CD14-positive monocyte (primary cell): Measurements from ENCODE around the gene COL12A1. TPM values are rescaled to one million over a fixed set of nuclear protein-coding genes. Genes with fewer than 3 reads are reported as not detected.

Source experiments
- DNase-seq, 3 donors: peaks; one replicate each; pipeline ENCODE4 v3.0.0-alpha.2; 2011 to 2022
- H2AFZ ChIP-seq: 2 replicates; pipeline ENCODE4 v1.6.0; 2012; ENCODE audit warnings: mild to moderate bottlenecking, low read depth, low read length, inconsistent platforms; ENCODE audit not compliant: insufficient read depth, poor library complexity, severe bottlenecking
- H3K27ac ChIP-seq, 2 donors: 1 replicate in 1 of 2; 2 replicates in 1 of 2; pipeline ENCODE4 v1.5.1; 2012 to 2013; ENCODE audit warnings: low read length in 2 of 2, control low read depth in 1 of 2, inconsistent platforms in 1 of 2, low read depth in 1 of 2, mild to moderate bottlenecking in 1 of 2
- H3K27me3 ChIP-seq, 2 donors: one replicate each; pipeline versions ENCODE4 v1.6.0 to v1.6.1; 2011 to 2013; ENCODE audit warnings: low read length in 2 of 2; ENCODE audit not compliant: control insufficient read depth in 2 of 2, insufficient read depth in 2 of 2
- H3K36me3 ChIP-seq, 2 donors: replicated peaks in 1 of 2; 1 replicate in 1 of 2; 2 replicates in 1 of 2; pipeline versions ENCODE4 v1.5.1 to v1.6.1; 2012 to 2013; ENCODE audit warnings: low read length in 2 of 2, control low read depth in 1 of 2, inconsistent platforms in 1 of 2, mild to moderate bottlenecking in 1 of 2; ENCODE audit not compliant: insufficient read depth in 2 of 2, control insufficient read depth in 1 of 2
- H3K4me1 ChIP-seq, 2 donors: 1 replicate in 1 of 2; 2 replicates in 1 of 2; pipeline versions ENCODE4 v1.5.1 to v1.6.1; 2012 to 2013; ENCODE audit warnings: low read length in 2 of 2, control low read depth in 1 of 2, inconsistent platforms in 1 of 2, mild to moderate bottlenecking in 1 of 2, moderate library complexity in 1 of 2; ENCODE audit not compliant: insufficient read depth in 2 of 2, control insufficient read depth in 1 of 2
- H3K4me2 ChIP-seq: replicated peaks from 2 replicates; pipeline ENCODE3; 2012; ENCODE audit warnings: low read length, moderate library complexity, mild to moderate bottlenecking; ENCODE audit not compliant: poor library complexity, severe bottlenecking; ENCODE audit errors: extremely low read depth
- H3K4me3 ChIP-seq, 3 experiments: fragments of 200-600 bp in 1 of 3; sonication (generic) in 1 of 3; replicated peaks in 1 of 3; 1 replicate in 2 of 3; 2 replicates in 1 of 3; pipeline ENCODE4 v1.5.1; 2011 to 2013; ENCODE audit warnings: low read length in 3 of 3, mild to moderate bottlenecking in 3 of 3, control low read depth in 2 of 3, low read depth in 2 of 3, inconsistent platforms in 1 of 3, moderate library complexity in 1 of 3
- H3K79me2 ChIP-seq: 2 replicates; pipeline ENCODE4 v1.6.0; 2012; ENCODE audit warnings: mild to moderate bottlenecking, control low read depth, inconsistent platforms, low read length, moderate library complexity; ENCODE audit not compliant: insufficient read depth
- H3K9ac ChIP-seq: 2 replicates; pipeline ENCODE4 v1.6.0; 2017; ENCODE audit warnings: low read length, mild to moderate bottlenecking; ENCODE audit not compliant: insufficient read depth, poor library complexity, severe bottlenecking
- H3K9me3 ChIP-seq, 2 donors: replicated peaks in 1 of 2; 1 replicate in 1 of 2; 2 replicates in 1 of 2; pipeline versions ENCODE4 v1.5.1 to v1.6.1; 2012 to 2013; ENCODE audit warnings: low read length in 2 of 2, control low read depth in 1 of 2; ENCODE audit not compliant: control insufficient read depth in 1 of 2, insufficient read depth in 1 of 2
- H4K20me1 ChIP-seq: 2 replicates; pipeline ENCODE4 v1.6.0; 2012; ENCODE audit warnings: mild to moderate bottlenecking, low read length, control low read depth, moderate library complexity; ENCODE audit not compliant: insufficient read depth
- H3K27ac Mint-ChIP-seq, 7 donors: one replicate each; pipeline ENCODE4 v1.8.0; 2020; ENCODE audit warnings: mild to moderate bottlenecking in 7 of 7, mixed read lengths in 7 of 7, moderate library complexity in 6 of 7, inconsistent platforms in 2 of 7
- H3K27me3 Mint-ChIP-seq, 3 donors: one replicate each; pipeline ENCODE4 v1.8.0; 2021 to 2022; ENCODE audit warnings: low read depth in 3 of 3, mild to moderate bottlenecking in 3 of 3, mixed read lengths in 3 of 3, moderate library complexity in 3 of 3, inconsistent platforms in 1 of 3
- H3K36me3 Mint-ChIP-seq, 2 donors: one replicate each; pipeline ENCODE4 v1.8.0; 2020; ENCODE audit warnings: mixed read lengths in 2 of 2, inconsistent platforms in 1 of 2, mild to moderate bottlenecking in 1 of 2
- H3K4me1 Mint-ChIP-seq: one replicate; pipeline ENCODE4 v1.8.0; 2020; ENCODE audit warnings: mild to moderate bottlenecking, mixed read lengths
- H3K4me3 Mint-ChIP-seq, 2 donors: one replicate each; pipeline ENCODE4 v1.8.0; 2020; ENCODE audit warnings: mild to moderate bottlenecking in 2 of 2, mixed read lengths in 2 of 2, moderate library complexity in 1 of 2
- H3K9me3 Mint-ChIP-seq, 7 donors: one replicate each; pipeline ENCODE4 v1.8.0; 2020 to 2022; ENCODE audit warnings: mixed read lengths in 7 of 7, mild to moderate bottlenecking in 6 of 7, moderate library complexity in 6 of 7, inconsistent platforms in 2 of 7
- CTCF ChIP-seq: fragments of 200-600 bp; IDR thresholded peaks from one replicate; pipeline ENCODE4 v1.8.0; 2022; ENCODE audit warnings: antibody characterized with exemption, mild to moderate bottlenecking
- WGBS: methylation state at CpG from one replicate; pipeline ENCODE4 v1.1.5; 2013; ENCODE audit warnings: missing lambda C conversion rate; ENCODE audit not compliant: insufficient coverage; 5-methylcytosine and 5-hydroxymethylcytosine counted together
- intact Hi-C, 2 donors: fragments of 100-400 bp; cut with micrococcal nuclease; formaldehyde crosslinking; loops; one replicate each; pipeline versions ENCODE4 v1.15.0 to v1.15.1; 2023
- polyA plus RNA-seq, 3 donors: library from polyadenylated mRNA; depleted of rRNA in 1 of 3; unstranded in 2 of 3; stranded (reverse) in 1 of 3; fragments of 300-500 nt in 2 of 3; fragments of >200 nt in 1 of 3; fragmentation: Illumina TruSeq in 2 of 3; gene quantifications; 1 replicate in 2 of 3; 2 replicates in 1 of 3; pipeline ENCODE4 v1.2.3, GENCODE V29; 2012 to 2021

Gene COL12A1
- polyA plus RNA-seq, 3 donors = not detected

GRCh38 chr6:75209184-75209723 is 3.4 kb upstream of the COL12A1 start:
- WGBS = 46% methylated on average over 5 of the region's 7 CpGs
- Mint-ChIP-seq H3K9me3 (peaks cover 0 to 24% (median 14%) of the 10 kb centered on the region in 7 donors), H3K27me3 (peaks cover 50 to 60% (median 59%) of the 10 kb centered on the region in 3 donors), H3K4me1 (peaks cover 51% of the 10 kb centered on the region), H3K36me3 (peaks cover 0 to 18% of the 10 kb centered on the region in 2 donors), H3K27ac (no peak overlapping the region), H3K4me3 (peak overlapping the region in 1 of 2 donors; percentile 87)
- H3K9me3 ChIP-seq = peaks cover 0 to 28% of the 10 kb centered on the region in 2 donors
- intact Hi-C loops = loop anchor here in 1 of 2 donors (2.0 kb wide), 1 partner anchor 1470 kb away; no protein-coding TSS in a partner anchor
- TF ChIP-seq CTCF = peak; percentile 32
- H4K20me1 ChIP-seq = no peaks in the 10 kb centered on the region
- no peak overlapping the region for H3K9ac ChIP-seq
- no peak overlapping the region for H3K4me3 ChIP-seq
- peaks cover 42 to 55% of the 10 kb centered on the region in 2 donors for H3K27me3 ChIP-seq
- H3K36me3 ChIP-seq = no peaks in the 10 kb centered on the region
- no peak overlapping the region for H3K27ac ChIP-seq
- H3K4me2 ChIP-seq = no peak overlapping the region
- H2AFZ ChIP-seq = no peak overlapping the region
- DNase-seq = no peak
- H3K79me2 ChIP-seq = no peaks in the 10 kb centered on the region
- peaks cover 32 to 44% of the 10 kb centered on the region in 2 donors for H3K4me1 ChIP-seq

GRCh38 chr6:75208298-75209183 is 2.7 kb upstream of the COL12A1 start:
- no peak overlapping the region for H3K27ac Mint-ChIP-seq
- H2AFZ ChIP-seq = peak overlapping the region; percentile 19
- H3K36me3 Mint-ChIP-seq = peaks cover 0 to 18% of the 10 kb centered on the region in 2 donors

More at GRCh38 chr6:75208298-75209183, 2.7 kb upstream of the COL12A1 start:
- intact Hi-C loops = loop anchor here in 1 of 2 donors (2.0 kb wide), 1 partner anchor 1470 kb away; no protein-coding TSS in a partner anchor
- peaks cover 0 to 24% (median 14%) of the 10 kb centered on the region in 7 donors for H3K9me3 Mint-ChIP-seq
- Histone ChIP-seq H3K27me3 (peaks cover 49 to 62% of the 10 kb centered on the region in 2 donors), H3K9me3 (peaks cover 0 to 28% of the 10 kb centered on the region in 2 donors), H3K9ac (no peak overlapping the region), H3K4me1 (peaks cover 32 to 44% of the 10 kb centered on the region in 2 donors), H3K27ac (no peak overlapping the region), H4K20me1 (no peaks in the 10 kb centered on the region), H3K4me2 (peak overlapping the region; percentile 61), H3K36me3 (no peaks in the 10 kb centered on the region), H3K79me2 (no peaks in the 10 kb centered on the region), H3K4me3 (peak overlapping the region in 1 of 3 experiments; percentile 41)
- DNase-seq = peak; percentile 65 to 72 (median 65)
- H3K4me3 Mint-ChIP-seq = peak overlapping the region; percentile 60 to 87
- 2% methylated on average over 14 of the region's 33 CpGs for WGBS
- TF ChIP-seq CTCF = peak; percentile 86
- H3K4me1 Mint-ChIP-seq = peaks cover 53% of the 10 kb centered on the region
- peaks cover 57 to 68% (median 66%) of the 10 kb centered on the region in 3 donors for H3K27me3 Mint-ChIP-seq
